Measurements from ENCODE around the gene ELOVL6.
"Not testable (repeated sequence)": the region's sequence is repeated elsewhere in the genome, so short reads cannot be mapped to it uniquely, and the experiment has no call there.

DNA sequence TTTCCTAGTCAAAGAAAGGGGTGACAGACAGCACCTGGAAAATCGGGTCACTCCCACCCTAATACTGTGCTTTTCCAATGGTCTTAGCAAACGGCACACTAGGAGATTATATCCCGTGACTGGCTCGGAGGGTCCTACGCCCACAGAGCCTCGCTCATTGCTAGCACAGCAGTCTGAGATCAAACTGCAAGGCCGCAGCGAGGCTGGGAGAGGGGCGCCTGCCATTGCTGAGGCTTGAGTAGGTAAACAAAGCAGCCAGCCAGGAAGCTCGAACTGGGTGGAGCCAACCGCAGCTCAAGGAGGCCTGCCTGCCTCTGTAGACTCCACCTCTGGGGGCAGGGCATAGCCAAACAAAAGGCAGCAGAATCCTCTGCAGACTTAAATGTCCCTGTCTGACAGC is 121.6 kb downstream of the ELOVL6 start:
- not testable (repeated sequence) for TF ChIP-seq POLR2A (IDR thresholded peaks at IDR 0.05)
- TF ChIP-seq, protein P1, sequence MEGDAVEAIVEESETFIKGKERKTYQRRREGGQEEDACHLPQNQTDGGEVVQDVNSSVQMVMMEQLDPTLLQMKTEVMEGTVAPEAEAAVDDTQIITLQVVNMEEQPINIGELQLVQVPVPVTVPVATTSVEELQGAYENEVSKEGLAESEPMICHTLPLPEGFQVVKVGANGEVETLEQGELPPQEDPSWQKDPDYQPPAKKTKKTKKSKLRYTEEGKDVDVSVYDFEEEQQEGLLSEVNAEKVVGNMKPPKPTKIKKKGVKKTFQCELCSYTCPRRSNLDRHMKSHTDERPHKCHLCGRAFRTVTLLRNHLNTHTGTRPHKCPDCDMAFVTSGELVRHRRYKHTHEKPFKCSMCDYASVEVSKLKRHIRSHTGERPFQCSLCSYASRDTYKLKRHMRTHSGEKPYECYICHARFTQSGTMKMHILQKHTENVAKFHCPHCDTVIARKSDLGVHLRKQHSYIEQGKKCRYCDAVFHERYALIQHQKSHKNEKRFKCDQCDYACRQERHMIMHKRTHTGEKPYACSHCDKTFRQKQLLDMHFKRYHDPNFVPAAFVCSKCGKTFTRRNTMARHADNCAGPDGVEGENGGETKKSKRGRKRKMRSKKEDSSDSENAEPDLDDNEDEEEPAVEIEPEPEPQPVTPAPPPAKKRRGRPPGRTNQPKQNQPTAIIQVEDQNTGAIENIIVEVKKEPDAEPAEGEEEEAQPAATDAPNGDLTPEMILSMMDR (IDR thresholded peaks at IDR 0.05) = not testable (repeated sequence)

All from testis (tissue), 2 donors.